ENCODE data around the gene WTIP.

GRCh38 chr19:34461375-34462100, 20.0 kb upstream of the WTIP start:
- no peak for TF ChIP-seq POLR2AphosphoS5 (IDR thresholded peaks at IDR 0.05; ENCODE audit: low read depth, low read length)
- no peak for TF ChIP-seq REST (IDR thresholded peaks at IDR 0.05; ENCODE audit: insufficient read depth in 1 of 2, low read depth in 2 of 2, low read length in 2 of 2)
